Stimulated activated CD8-positive, alpha-beta memory T cell treated with anti-CD3 and anti-CD28 coated beads, Interleukin-12 subunit alpha, Interleukin-12 subunit beta, amount 100 ng/mL, for 4 hours (primary cell): ENCODE measurements around the gene CFAP70.

Experiments
- DNase-seq: peaks from one replicate; pipeline ENCODE4 v3.0.0-alpha.2; 2020; ENCODE audit warnings: low read depth

The CFAP70 gene

GRCh38 chr10:73252445-73253224, 106.0 kb downstream of the CFAP70 start, which contains the start of gene MRPS16:
MRPS16 (minus strand) TSS chr10:73252644; CDS start chr10:73252482, 162 bp downstream.
- peak; percentile 83 for DNase-seq

GRCh38 chr10:73251683-73252444, 106.8 kb downstream of the CFAP70 start:
- no peak for DNase-seq

- no peak for DNase-seq
These were observed 110.4 kb downstream of the CFAP70 start for GRCh38 chr10:73248259-73248724.

- DNase-seq: no peak
These were observed 111.0 kb downstream of the CFAP70 start for GRCh38 chr10:73247509-73248258.

GRCh38 chr10:73246646-73247508, 111.8 kb downstream of the CFAP70 start, which contains the start of gene DNAJC9:
DNAJC9 (minus strand) TSS chr10:73247255; CDS start chr10:73247189, 66 bp downstream.
- DNase-seq: peak; percentile 96

- no peak for DNase-seq
These were observed 112.4 kb downstream of the CFAP70 start for GRCh38 chr10:73246322-73246645.

GRCh38 chr10:73244866-73245477, 113.7 kb downstream of the CFAP70 start:
- no peak for DNase-seq

- DNase-seq: no peak
These were observed 118.8 kb downstream of the CFAP70 start for GRCh38 chr10:73239908-73240307.

- DNase-seq: no peak
These were observed 119.6 kb downstream of the CFAP70 start for GRCh38 chr10:73238990-73239566.

GRCh38 chr10:73234695-73235094, 124.0 kb downstream of the CFAP70 start:
- DNase-seq: no peak

- no peak for DNase-seq
These were observed 124.8 kb downstream of the CFAP70 start for GRCh38 chr10:73233883-73234282.

- no peak for DNase-seq
These were observed 125.8 kb downstream of the CFAP70 start for GRCh38 chr10:73232887-73233286.

GRCh38 chr10:73229567-73229966, 129.1 kb downstream of the CFAP70 start:
- DNase-seq: no peak

- DNase-seq: no peak
These were observed 130.4 kb downstream of the CFAP70 start for GRCh38 chr10:73228247-73228646.

- no peak for DNase-seq
These were observed 132.0 kb downstream of the CFAP70 start for GRCh38 chr10:73226663-73227062.

GRCh38 chr10:73225518-73225917, 133.1 kb downstream of the CFAP70 start:
- no peak for DNase-seq

GRCh38 chr10:73220989-73221388, 137.7 kb downstream of the CFAP70 start:
- DNase-seq: no peak

- no peak for DNase-seq
These were observed 139.3 kb downstream of the CFAP70 start for GRCh38 chr10:73219384-73219783.

GRCh38 chr10:73218431-73219191, 140.1 kb downstream of the CFAP70 start:
- no peak for DNase-seq

- no peak for DNase-seq
These were observed 141.0 kb downstream of the CFAP70 start for GRCh38 chr10:73217628-73218027.
